Measurements from ENCODE around the gene ZKSCAN5. TPM values are rescaled to one million over a fixed set of nuclear protein-coding genes. Genes with fewer than 3 reads are reported as not detected.

The ZKSCAN5 gene
- total RNA-seq, 2 experiments from 2014 or later, result 7.6 to 7.9 TPM

GRCh38 chr7:99468336-99468918 is 36.0 kb upstream of the ZKSCAN5 start:
- DNase-seq (no peak), ATAC-seq (no peak)
- ChIA-PET POLR2A (no interaction called here), CTCF (no interaction called here)
- intact Hi-C loops (cut with micrococcal nuclease), result no loop called here
- Mint-ChIP-seq H3K9me3 (no peaks in the 10 kb centered on the region), H3K27ac (no peak overlapping the region), H3K27me3 (no peaks in the 10 kb centered on the region), H3K4me1 (ENCODE audit: low read depth) (peaks cover 28% of the 10 kb centered on the region), H3K4me3 (no peak overlapping the region), H3K36me3 (ENCODE audit: low read depth) (peaks cover 25% of the 10 kb centered on the region)
- TF ChIP-seq CTCF (IDR thresholded peaks at IDR 0.05), result no peak

GRCh38 chr7:99469381-99470065 is 34.9 kb upstream of the ZKSCAN5 start:
- no peak for TF ChIP-seq CTCF (IDR thresholded peaks at IDR 0.05)
- ChIA-PET POLR2A (no interaction called here), CTCF (no interaction called here)
- Mint-ChIP-seq H3K4me3 (no peak overlapping the region), H3K9me3 (no peaks in the 10 kb centered on the region), H3K27ac (no peak overlapping the region), H3K27me3 (no peaks in the 10 kb centered on the region), H3K36me3 (ENCODE audit: low read depth) (peaks cover 21% of the 10 kb centered on the region), H3K4me1 (ENCODE audit: low read depth) (peaks cover 27% of the 10 kb centered on the region)
- intact Hi-C loops (cut with micrococcal nuclease), result no loop called here
- DNase-seq (no peak), ATAC-seq (no peak)

GRCh38 chr7:99472561-99473314 is 31.7 kb upstream of the ZKSCAN5 start, which contains the start of gene ZNF789:
ZNF789 (plus strand) TSS chr7:99472890; CDS start chr7:99476457, 3,567 bp downstream.
- ChIA-PET CTCF (interaction anchor here (0.8 kb wide), 1 partner anchor 51 kb away, joined by 3 read pairs; no protein-coding TSS in a partner anchor), POLR2A (interaction anchor here (1.0 to 2.8 kb wide), 5 partner anchors 25 to 80 kb away, joined by 3 to 19 read pairs (median 3); partner anchors contain the start of genes ZKSCAN5 and ZNF394)
- H3K27me3 Mint-ChIP-seq, result no peaks in the 10 kb centered on the region
- H3K4me3 Mint-ChIP-seq, result peak within 1 kb of the TSS; percentile 95
- H3K4me1 Mint-ChIP-seq (ENCODE audit: low read depth), result peaks cover 33% of the 10 kb centered on the region
- intact Hi-C loops (cut with micrococcal nuclease), result loop anchor here (2.0 kb wide), 1 partner anchor 28 kb away; the partner anchor contains the start of gene ZNF394
- peak; percentile 98 for ATAC-seq
- no peaks in the 10 kb centered on the region for H3K9me3 Mint-ChIP-seq
- H3K27ac Mint-ChIP-seq, result peak within 1 kb of the TSS; percentile 97
- TF ChIP-seq CTCF (IDR thresholded peaks at IDR 0.05), result no peak
- H3K36me3 Mint-ChIP-seq (ENCODE audit: low read depth), result peaks cover 19% of the 10 kb centered on the region
- peak; percentile 100 for DNase-seq

DNA sequence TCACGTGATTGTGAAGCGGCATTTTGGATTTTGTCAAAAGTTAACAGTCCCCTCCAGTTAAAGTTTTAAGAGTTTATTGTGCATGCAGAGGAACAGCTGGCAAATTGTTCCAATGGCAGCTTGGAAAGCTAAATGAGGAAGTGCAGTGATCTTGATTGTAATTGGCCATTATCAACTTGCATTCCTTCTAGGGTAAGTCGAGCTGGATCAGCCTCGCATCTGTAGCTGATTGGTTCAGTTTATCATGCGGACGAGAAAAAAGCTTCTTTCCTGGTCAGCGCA is 31.2 kb upstream of the ZKSCAN5 start:
- Mint-ChIP-seq H3K27ac (peak overlapping the region; percentile 97), H3K4me1 (ENCODE audit: low read depth) (peaks cover 38% of the 10 kb centered on the region), H3K9me3 (no peaks in the 10 kb centered on the region), H3K27me3 (no peaks in the 10 kb centered on the region), H3K4me3 (peak overlapping the region; percentile 95), H3K36me3 (ENCODE audit: low read depth) (peaks cover 24% of the 10 kb centered on the region)
- intact Hi-C loops (cut with micrococcal nuclease), result loop anchor here (2.0 kb wide), 1 partner anchor 28 kb away; the partner anchor contains the start of gene ZNF394
- no peak for TF ChIP-seq CTCF (IDR thresholded peaks at IDR 0.05)
- ATAC-seq, result no peak
- DNase-seq, result no peak
- CTCF ChIA-PET, result interaction anchor here (0.8 kb wide), 1 partner anchor 51 kb away, joined by 3 read pairs; no protein-coding TSS in a partner anchor
- POLR2A ChIA-PET, result interaction anchor here (1.0 to 2.8 kb wide), 5 partner anchors 24 to 80 kb away, joined by 3 to 19 read pairs (median 3); partner anchors contain the start of genes ZKSCAN5 and ZNF394
